Dedifferentiated amniotic fluid mesenchymal stem cell (primary cell): ENCODE results near the gene UPK3A.
"Not testable (repeated sequence)": the region's sequence is repeated elsewhere in the genome, so short reads cannot be mapped to it uniquely, and the experiment has no call there.

Experiments
- DNase-seq: peaks from one replicate; pipeline ENCODE4 v3.0.0-alpha.2; 2016; ENCODE audit errors: extremely low spot score

The UPK3A gene

DNA sequence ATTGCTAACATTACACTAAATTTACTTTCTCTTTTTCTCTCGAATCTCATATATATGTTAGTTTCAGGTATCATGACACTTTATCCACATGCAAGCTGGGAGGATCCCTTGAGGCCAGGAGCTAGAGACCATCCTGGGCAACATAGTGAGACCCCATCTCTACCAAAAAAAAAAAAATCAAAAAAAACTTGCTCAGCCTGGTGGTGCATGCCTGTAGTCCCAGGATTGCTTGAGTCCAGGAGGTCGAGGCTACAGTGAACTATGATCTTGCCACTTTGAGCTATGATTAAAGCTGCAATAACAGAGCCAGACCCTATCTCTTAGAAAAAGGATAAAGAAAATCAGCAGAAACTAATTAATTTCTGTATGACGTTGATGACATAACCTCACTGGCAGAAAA is 3.7 kb upstream of the UPK3A start:
- DNase-seq, result no peak

DNA sequence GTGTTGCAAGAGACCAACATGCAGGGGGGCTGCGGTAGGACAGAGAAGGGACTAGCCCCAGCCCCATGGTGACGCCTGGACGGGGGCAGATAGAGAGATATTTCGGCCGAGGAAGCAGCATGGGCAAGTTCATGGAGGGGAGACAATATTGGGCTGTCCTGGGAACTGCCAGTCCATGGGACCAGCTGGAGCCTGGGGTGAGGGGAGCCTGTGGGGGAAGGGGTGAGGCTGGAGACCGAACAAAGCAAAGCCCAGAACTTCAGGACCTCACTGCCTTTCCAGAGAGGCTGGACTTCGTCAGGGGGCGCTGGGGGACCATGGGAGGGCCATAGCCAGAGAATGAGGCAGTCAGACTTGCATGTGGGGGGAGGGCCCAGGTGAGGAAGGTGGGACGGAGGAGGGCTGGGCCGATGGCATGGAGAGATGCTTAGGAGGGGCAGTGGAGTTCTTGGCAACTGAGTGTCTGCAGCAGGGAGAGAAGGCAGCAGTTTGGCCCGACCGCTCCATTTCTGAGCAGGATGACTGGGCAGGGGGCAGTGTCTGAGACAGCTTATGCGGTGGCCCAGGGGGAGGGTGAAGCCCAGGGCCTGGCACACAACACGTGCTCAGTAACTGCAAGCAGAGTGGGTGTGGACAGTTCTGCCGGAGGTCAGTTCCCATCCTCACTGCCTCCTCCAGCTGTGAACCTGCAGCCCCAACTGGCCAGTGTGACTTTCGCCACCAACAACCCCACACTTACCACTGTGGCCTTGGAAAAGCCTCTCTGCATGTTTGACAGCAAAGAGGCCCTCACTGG is 712 bp downstream of the UPK3A start:
- DNase-seq, result no peak

DNA sequence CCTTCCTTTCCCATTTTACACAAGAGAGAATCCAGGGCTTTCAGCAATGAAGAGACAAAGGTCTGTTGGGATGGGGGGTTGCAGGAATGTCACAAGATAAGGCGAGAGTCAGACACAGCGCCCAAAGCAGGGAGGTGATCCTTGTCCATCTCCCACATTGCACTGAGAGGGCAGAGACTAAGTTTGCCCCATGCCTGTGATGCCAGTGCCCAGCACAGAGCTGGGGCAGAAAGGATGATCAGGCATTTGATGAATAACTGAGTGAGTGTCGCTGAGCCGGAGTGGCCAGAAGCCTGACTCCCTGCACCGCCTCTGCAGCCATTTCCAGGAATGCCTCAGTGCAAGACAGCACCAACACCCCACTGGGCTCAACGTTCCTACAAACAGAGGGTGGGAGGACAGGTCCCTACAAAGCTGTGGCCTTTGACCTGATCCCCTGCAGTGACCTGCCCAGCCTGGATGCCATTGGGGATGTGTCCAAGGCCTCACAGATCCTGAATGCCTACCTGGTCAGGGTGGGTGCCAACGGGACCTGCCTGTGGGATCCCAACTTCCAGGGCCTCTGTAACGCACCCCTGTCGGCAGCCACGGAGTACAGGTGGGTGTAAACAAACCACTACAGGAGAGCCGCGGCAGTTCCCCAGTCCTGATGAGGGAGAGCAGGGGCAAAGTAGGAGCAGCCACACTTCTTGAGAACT is 2.3 kb downstream of the UPK3A start:
- no peak for DNase-seq

DNA sequence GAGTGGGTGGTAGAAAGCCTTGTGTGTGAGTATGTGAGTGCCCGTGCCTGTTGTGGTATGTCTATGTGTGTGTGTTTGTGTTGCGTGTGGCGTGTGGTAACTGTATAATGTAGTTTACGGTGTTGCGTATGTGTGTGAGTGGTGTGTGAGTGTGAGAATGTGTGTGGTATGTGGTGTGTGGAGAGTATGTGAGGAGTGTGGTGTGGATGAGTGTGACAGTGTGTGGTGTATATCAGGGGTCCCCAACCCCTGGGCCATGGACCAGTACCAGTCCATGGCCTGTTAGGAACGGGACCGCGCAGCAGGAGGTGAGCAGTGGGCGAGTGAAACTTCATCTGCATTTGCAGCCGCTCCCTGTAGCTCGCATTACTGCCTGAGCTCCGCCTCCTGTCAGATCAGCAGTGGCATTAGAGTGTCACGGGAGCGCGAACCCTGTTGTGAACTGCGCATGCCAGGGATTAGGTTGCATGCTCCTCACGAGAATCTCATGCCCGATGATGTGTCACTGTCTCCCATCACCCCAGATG is 5.7 kb downstream of the UPK3A start:
- DNase-seq, result no peak

DNA sequence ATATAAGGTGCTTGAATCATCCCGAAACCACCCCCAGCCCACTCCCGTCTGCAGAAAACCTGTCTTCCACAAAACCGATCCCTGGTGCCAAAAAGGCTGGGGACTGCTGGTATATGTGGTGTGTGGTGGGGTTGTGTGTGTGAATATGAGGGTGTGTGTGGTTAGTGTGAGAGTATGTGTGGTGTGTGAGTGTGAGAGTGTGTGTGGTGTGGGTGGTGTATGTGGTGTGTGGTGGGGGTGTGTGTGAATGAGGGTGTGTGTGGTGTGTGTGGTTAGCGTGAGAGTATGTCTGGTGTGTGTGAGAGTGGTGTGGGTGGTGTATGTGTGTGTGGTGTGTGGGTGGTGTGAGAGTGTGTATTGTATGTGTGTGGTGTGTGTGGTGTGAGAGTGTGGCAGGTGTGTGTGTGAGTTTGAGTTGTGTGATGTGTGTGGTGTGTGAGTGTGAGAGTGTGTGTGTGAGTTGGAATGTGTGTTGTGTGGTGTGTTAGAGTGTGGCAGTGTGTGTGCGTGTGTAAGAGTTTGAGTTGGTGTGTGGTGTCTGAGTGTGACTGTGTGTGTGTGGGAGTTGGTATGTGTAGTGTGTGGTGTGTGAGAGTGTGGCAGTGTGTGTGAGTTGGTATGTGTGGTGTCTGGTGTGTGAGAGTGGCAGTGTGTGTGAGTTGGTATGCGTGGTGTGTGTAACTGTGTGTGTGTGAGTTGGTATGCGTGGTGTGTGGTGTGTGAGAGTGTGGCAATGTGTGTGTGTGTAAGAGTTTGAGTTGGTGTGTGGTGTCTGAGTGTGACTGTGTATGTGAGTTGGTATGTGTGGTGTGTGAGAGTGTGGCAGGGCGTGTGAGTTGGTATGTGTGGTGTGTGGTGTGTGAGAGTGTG is 6.5 kb downstream of the UPK3A start:
- no peak for DNase-seq

DNA sequence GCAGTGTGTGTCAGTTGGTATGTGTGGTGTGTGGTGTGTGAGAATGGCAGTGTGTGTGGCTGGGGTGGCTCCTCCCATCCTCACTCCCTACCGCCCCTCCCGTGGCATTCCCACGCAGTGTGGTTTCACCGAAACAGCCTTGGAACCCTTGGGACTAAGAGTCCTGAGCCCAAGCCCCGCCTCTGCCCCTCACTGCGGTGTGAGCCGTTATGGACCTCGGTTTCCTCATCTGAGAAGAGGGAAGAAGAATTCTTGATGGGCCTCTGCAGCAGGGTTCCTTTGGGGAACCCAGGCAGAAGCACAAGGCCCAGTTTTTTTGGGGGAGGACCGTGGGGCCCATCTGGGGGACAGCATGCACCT is 7.2 kb downstream of the UPK3A start:
- DNase-seq, result no peak

DNA sequence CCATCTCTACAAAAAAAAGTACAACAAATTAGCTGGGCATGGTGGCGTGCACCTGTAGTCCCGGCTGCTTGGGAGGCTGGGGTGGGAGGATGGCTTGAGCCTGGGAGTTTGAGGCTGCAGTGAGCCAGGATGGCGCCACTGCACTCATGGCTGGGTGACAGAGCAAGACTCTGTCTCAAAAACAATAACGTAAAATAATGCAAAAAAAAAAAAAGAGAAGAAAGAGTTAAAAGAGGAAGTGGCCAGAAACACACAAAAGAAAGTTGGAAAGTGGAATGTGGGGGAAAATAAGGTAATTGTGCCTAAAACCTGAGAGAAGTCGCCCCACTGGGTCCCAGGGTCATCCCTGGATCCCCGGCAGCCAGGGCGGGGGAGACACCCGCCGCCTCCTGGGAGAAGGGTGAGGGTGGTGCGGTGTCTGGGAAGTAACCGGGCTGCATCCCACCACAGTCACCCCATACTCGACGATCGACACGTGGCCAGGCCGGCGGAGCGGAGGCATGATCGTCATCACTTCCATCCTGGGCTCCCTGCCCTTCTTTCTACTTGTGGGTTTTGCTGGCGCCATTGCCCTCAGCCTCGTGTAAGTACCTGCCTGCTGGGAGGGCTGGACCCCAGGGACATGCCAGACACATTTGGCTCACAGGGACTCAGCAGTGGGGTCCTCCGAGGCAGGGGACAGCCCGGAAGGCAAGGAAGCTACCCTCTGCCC is 8.1 kb downstream of the UPK3A start:
- no peak for DNase-seq

DNA sequence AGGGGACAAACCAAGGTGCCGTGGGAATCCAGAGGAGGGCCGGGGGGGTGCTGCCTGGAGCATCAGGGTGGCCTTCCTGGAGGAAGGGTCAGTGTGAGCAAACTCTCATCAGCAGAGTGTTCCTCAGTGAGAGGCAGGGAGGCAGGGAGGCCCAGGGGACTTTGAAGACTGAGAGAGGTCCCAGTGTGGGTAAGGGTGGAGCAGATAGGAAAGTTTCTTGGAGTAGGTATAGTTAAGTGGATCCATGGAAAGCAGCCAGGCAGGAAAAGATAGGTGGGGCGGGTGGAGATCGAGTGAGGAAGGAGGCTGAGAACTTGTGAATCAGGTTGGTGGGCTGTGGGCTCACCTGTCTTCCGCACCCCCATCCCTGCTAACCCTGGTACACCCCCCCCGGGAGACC is 9.3 kb downstream of the UPK3A start:
- no peak for DNase-seq

DNA sequence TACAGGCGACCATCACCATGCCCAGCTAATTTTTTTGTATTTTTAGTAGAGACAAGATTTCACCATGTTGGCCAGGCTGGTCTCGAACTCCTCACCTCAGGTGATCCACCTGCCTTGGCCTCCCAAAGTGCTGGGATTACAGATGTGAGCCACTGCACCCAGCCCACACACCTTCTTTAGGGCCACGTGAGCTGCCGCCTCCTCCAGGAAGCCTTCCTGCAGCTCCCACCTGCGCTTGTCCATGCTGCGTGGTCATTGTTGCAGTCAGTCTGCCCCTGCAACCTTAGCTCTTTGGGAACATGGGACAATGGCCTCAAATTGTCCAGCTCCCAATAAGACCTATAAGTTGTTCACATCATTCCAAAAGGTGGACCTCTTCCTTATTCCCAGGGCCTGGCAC is 10.3 kb downstream of the UPK3A start:
- not testable (repeated sequence) for DNase-seq

DNA sequence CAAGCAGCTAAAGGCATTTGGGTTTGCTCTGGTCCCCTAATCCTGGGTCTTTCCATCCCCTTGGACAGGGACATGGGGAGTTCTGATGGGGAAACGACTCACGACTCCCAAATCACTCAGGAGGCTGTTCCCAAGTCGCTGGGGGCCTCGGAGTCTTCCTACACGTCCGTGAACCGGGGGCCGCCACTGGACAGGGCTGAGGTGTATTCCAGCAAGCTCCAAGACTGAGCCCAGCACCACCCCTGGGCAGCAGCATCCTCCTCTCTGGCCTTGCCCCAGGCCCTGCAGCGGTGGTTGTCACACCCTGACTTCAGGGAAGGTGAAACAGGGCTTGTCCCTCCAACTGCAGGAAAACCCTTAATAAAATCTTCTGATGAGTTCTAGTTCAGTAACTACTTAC is 10.7 kb downstream of the UPK3A start:
- no peak for DNase-seq

DNA sequence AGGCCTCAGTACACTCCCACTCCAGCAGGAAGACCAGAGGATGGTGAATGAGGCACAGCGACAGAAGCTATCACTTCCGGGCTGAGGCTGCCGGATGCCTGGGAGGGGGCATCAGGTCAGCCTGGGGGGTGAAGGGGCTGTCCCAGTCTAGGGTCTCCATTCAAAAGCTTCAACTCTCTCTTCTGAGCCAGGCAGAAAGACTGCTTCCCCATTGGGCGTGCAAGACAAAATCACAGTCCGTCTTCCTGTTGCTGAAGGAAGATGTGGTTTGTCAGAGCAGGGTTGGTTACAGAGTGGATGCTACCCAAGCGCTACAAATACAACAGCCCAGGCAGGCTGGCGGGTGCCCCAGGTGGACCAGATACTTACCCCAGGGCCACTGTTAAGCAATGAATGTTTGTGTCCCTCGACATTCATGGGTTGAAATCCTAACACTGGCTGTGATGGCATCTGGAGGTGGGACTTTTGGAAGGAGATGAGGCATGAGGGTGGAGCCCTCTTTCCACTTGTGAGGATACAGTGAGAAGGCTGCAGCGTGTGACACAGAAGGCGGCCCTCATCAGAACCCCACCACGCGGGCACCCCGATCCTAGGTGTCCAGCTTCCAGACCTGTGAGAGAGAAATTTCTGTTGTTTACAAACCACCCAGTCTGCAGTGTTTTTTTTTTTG is 12.0 kb downstream of the UPK3A start:
- no peak for DNase-seq

DNA sequence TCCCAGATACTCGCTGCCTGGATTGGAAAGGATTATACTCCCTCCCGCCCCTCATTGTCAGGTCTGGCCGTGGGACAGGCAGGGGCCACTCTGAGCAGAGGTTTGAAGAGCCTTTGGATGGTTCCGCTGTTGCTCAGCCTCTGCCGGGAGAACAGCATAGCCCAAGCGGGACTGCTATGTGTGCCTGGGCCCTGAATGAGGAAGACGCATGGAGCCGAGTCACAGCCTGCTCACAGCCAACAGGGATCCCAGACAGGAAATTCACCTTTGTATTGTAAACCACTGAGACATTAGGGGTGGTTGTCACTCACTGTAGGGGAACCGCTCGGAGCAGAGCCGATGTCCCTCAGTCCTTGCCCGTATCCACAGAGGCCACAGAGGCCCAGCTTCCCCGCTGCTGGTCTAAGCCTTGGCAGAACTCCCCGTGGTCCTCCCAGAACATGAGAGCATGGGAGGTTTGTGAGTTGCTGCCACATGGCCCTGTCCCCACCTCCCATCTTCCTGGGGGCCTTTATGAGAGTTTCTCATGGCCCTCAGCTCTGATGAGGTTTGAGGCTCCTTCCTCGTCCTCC is 14.3 kb downstream of the UPK3A start:
- no peak for DNase-seq

DNA sequence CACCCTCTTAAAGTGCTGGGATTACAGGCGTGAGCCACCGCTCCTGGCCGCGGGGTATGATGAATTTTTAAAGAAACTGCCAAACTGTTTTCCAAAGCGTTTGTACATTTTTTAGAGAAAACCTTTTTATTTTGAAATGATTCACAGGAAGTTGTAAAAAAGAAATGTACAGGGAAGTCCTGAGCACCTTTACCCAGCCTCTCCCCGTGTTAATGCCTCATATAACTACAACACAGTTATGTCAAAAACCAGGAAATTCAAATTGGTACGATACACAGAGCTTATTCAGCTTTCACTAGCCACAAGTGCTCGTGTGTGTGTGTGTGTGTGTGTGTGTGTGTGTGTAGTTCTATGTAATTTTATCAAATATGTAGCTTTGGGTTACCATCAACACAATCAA is 18.0 kb downstream of the UPK3A start:
- DNase-seq, result no peak

DNA sequence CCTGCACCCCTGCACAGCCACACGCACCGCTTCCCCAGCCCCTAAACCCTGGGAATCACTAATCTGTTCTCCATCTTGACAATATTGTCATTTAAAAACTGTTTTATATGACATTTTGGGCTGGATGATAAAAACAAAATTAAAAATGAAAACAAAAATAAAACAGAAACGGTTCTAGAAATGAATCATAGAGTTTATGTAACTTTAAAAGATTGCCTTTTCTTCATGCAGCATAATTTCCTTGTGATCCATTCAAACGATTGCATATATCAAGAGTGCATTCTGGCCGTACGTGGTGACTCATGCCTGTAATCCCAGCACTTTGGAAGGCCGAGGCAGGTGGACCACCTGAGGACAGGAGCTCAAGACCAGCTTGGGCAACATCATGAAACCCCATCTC is 18.4 kb downstream of the UPK3A start:
- no peak for DNase-seq

DNA sequence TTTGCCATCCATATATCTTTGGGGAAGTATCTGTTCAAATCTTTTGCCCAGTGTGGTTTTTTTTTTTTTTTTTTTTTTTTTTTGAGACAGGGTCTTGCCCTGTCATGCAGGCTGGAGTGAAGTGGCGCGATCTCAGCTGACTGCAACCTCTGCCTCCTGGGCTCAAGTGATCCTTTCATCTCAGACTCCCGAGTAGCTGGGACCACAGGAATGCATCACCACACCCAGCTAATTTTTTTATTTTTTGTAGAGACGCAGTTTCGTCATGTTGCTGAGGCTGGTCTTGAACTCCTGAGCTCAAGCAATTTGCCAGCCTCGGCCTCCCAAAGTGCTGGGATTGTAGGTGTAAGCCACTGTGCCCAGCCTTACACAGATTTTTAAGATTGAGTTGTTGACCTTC is 20.2 kb downstream of the UPK3A start:
- no peak for DNase-seq

DNA sequence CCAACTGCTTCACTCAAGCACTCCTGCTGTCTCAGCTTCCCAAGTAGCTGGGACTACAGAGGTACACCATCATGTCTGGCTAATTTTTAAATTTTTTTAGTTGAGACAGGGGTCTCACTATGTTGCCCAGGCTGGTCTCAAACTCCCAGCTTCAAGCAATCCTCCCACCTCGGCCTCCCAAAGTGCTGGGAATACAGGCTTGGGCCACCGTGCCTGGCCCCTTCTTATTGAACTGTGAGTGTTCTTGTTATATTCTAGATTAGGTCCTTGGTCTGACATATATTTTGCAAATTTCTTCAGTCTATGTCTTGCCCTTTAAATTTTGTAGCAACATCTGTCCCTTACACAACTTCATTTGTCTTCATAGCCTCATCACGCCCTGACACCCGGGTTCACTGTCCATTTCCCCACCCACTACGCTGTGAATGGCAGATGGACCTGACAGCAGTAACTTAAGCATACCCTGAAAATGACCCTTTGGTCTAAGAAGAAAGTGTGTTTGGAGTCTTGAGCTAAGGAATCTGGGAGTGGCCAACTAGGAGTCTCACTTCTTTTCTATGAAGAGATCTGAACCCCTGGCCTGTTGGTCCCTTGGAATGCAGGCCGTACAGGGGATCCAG is 20.8 kb downstream of the UPK3A start:
- no peak for DNase-seq

DNA sequence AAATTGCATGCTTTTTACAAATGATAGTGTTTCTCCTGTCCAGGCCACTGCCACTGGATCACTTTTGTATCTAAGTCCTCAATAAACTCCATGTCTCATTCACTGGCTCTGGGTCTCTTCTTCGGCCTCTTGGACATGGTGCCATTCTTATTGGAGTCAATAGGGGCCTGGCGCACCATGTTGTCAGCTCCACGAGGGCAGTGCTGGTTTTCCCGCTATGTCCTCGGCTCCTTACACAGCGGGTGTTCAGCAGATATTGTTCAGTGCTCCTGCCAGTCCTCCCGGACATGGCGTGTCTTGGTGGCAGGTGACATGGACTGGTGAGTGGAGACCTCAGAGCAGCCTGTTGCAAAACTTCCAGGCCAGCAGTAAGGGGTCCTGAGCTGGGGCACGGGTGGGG is 21.4 kb downstream of the UPK3A start:
- no peak for DNase-seq

DNA sequence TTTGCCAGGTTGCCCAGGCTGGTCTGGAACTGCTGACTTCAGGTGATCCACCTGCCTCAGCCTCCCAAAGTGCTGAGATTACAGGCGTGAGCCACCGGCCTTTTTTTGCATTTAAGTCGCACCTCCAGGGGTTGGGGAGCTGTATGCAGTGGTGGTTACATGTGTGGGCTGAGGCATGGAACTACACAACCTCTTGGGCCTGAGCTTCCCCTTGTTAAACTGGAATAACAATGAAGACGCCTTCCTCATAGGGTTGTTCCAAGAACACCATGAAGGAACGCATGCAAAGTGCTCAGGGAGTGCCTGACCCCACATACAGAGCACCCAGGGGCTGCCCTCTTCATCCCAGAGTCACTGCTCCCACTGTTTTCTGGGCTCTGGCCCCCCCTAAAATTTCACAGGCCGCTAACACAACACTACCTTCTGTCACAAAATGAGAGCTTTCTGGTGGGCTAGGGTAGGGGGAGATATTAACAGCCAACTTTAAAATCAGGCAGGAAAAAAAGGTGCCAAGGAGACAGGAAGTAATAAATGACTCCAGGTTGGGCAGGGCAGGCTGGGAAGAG is 23.7 kb downstream of the UPK3A start:
- no peak for DNase-seq

DNA sequence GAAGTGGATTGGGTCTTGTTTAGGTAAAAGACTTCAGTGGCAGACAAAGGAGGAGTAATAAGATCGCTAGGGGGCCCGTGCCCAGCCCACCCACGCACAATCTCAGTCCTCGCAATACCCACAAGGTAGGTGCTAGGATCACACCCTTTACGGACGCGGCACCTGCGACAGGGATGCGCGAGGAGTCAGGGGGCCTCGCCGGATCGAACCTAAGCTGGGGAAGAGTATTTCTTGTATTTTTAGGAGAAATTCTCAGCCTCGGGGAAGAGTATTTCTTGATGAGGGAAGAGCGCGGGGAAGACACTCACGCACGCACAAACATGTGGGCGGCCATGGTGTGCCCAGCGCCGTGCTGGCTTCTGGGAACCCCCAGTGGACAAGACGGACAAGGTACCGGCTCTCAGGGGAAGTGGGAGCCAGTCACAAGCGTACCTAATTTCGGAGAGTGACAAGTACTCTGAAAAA is 24.2 kb downstream of the UPK3A start:
- no peak for DNase-seq
